GM18511 (cell line): ENCODE measurements around the gene LPA.
"Not testable (repeated sequence)": the region's sequence is repeated elsewhere in the genome, so short reads cannot be mapped to it uniquely, and the experiment has no call there.

Experiments used
- ATAC-seq: cut with Tn5 transposase; IDR thresholded peaks from one replicate; pipeline ENCODE4 v1.9.1; 2021; ENCODE audit warnings: mild to moderate bottlenecking, moderate library complexity; ENCODE audit not compliant: unreplicated experiment

The LPA gene

DNA sequence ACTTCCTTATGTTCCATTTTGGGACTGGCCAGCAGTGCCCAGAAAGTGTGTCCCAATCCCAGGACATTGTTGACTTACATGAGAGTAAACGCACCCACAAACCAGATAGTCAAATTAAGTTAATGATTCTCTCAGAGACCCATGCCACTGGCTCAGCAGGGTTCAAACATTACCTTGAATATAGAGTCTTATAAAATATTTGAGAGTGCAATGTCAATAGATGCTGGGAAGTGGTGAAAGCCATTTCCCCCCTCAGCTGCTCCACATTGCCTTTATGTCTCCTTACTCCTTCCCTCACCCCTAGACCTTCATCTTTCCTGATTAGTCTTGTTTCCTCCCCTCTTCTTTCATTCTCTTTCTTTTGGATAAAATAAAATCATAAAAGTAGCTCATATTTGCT is at the start of gene LPA:
TSS of gene LPA (minus strand) at position 78 of the 400 bp plus-strand sequence. CDS start at position 17, 61 bp downstream.
- ATAC-seq = not testable (repeated sequence)

GRCh38 chr6:160708993-160709392 is 44.9 kb upstream of the LPA start:
- ATAC-seq = not testable (repeated sequence)

GRCh38 chr6:160704688-160705087 is 40.6 kb upstream of the LPA start:
- ATAC-seq = not testable (repeated sequence)

- ATAC-seq = not testable (repeated sequence)
Measured at GRCh38 chr6:160701918-160702680, 38.0 kb upstream of the LPA start, which contains the start of gene PLG. PLG (plus strand) TSS chr6:160702244; CDS start chr6:160702305, 61 bp downstream.

DNA sequence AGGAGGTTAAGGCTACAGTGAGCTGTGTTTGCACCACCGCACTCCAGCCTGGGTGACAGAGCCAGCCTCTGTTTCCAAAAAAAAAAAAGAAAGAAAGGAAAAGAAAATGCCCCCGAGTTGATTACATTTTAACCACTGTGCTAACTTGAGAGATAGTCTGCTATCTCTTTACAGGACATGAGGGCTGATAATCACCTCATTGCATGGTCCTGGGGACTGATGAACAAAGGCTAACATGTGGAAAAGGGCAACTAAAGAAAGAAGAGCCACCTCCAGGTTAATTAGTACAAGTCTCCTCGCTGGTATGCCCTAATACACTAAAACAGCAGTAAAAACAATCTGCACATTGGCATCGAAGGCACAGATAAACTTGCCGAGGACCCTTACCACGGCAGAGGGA is 33.8 kb upstream of the LPA start:
- ATAC-seq = no peak

- ATAC-seq = not testable (repeated sequence)
Measured at GRCh38 chr6:160696884-160697283, 32.8 kb upstream of the LPA start.

GRCh38 chr6:160695622-160696021 is 31.5 kb upstream of the LPA start:
- ATAC-seq = not testable (repeated sequence)

GRCh38 chr6:160695025-160695424 is 30.9 kb upstream of the LPA start:
- ATAC-seq = not testable (repeated sequence)

- no peak for ATAC-seq
Measured at GRCh38 chr6:160692369-160692959, 28.4 kb upstream of the LPA start.

GRCh38 chr6:160691617-160692016 is 27.5 kb upstream of the LPA start:
- ATAC-seq = no peak

DNA sequence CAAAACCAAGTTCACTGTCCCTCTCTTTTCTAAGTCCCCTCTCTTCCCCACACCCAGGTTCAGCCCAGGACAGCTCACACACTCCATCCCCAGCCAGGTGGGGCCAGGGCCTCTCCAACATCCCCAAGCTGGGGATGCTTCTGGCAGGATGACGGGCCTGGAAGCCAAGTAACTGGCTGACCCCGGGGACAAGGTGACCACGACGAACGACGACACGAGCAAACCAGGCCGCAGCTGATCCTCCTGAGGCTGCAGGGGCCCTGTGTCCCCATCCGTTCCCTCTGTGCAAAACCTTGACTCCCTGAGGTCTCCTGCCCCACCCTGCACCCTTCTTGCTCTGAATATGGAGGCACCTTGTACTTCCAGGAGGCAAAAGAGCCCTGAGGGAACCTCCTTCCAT is 26.4 kb upstream of the LPA start:
- no peak for ATAC-seq

GRCh38 chr6:160685762-160686450 is 21.8 kb upstream of the LPA start:
- no peak for ATAC-seq

- not testable (repeated sequence) for ATAC-seq
Measured at GRCh38 chr6:160685101-160685761, 21.2 kb upstream of the LPA start.

GRCh38 chr6:160679402-160679769 is 15.3 kb upstream of the LPA start:
- ATAC-seq = no peak

- no peak for ATAC-seq
Measured at GRCh38 chr6:160678744-160679401, 14.8 kb upstream of the LPA start.

DNA sequence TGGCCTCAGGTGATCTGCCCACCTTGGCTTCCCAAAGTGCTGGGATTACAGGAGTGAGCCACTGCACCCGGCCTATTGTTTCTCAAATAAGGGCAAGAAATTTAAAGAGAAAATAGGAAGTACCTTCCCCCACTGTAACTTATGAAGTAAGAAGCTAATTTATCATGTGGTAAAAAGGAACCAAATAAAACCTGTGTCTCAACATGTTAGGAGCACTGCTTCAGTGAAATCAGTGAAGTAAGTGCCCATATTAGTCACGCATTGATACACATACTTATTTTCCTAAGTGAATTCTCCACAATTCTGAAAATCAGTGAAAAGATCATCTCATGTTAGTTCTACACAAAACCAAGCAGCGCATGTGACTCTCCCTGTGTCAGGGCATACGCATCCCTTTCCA is 14.2 kb upstream of the LPA start:
- no peak for ATAC-seq

- ATAC-seq = not testable (repeated sequence)
Measured at GRCh38 chr6:160676418-160676817, 12.3 kb upstream of the LPA start.

DNA sequence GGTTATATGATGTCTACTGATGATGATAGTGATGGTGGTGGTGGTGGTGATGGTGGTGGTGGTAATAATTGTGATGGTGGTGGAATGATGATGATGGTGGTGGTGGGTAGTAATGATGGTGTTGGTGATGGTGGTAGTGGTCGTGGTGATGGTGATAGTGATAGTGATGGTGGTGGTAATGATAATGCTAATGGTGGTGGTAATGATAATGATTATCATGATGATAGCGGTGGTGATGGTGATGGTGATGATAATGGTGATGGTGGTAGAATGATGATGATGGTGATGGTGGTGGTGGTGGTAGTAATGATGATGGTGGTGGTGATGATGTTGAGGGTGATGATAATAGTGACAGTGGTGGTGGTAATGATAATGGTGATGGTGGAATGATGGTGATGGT is 4.5 kb upstream of the LPA start:
- ATAC-seq = no peak

DNA sequence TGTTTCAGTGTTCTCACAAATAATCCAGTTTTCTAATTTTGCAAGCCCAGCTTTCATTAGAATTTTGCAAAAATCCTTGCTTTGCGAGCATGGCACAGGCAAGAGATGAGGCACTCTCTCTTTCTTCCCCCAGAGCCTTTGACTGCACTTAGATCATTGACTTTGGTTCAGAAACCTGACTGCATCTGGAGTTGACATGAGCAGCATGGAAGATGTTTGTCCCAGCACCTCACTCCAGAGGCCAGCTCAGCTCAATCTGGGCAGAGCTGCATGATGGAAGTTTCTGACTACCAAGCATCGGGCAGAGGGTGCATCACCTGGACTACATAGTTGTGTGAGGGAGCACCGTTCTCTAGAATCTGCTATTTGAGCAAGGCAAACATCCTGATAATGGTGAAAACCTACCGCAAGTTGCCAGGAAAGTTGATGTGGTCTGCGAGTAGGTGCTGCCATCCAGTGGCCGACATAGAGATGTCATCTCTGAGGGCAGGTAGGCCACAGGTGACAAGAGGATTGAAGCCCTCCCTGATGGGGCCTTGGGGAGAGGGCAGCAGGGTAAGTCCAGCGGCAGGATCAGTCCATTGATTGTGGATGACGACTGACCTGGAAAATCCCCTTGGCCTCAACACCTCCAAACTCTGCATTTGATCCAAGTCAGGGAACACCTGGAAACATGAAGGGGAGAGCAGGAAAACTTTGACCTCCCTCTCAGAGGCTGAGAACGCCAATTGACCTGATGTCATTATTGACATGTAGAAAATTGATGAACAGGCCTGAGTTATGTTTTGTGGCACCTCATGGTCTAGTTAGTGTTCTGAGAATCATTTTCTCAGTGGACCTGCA is 3.8 kb upstream of the LPA start:
- peak; percentile 88 for ATAC-seq

- ATAC-seq = no peak
Measured at GRCh38 chr6:160662842-160663241, 1.2 kb downstream of the LPA start.
